ENCODE measurements around the gene NDUFS1.
"Not testable (repeated sequence)": the region's sequence is repeated elsewhere in the genome, so short reads cannot be mapped to it uniquely, and the experiment has no call there.

- not testable (repeated sequence) for TF ChIP-seq CTCF (IDR thresholded peaks at IDR 0.05); POLR2AphosphoS5 (IDR thresholded peaks at IDR 0.05; ENCODE audit: low read depth, low read length); TCF7L2 (IDR thresholded peaks at IDR 0.05; ENCODE audit: low read depth, low read length)
- TF ChIP-seq, protein P1, sequence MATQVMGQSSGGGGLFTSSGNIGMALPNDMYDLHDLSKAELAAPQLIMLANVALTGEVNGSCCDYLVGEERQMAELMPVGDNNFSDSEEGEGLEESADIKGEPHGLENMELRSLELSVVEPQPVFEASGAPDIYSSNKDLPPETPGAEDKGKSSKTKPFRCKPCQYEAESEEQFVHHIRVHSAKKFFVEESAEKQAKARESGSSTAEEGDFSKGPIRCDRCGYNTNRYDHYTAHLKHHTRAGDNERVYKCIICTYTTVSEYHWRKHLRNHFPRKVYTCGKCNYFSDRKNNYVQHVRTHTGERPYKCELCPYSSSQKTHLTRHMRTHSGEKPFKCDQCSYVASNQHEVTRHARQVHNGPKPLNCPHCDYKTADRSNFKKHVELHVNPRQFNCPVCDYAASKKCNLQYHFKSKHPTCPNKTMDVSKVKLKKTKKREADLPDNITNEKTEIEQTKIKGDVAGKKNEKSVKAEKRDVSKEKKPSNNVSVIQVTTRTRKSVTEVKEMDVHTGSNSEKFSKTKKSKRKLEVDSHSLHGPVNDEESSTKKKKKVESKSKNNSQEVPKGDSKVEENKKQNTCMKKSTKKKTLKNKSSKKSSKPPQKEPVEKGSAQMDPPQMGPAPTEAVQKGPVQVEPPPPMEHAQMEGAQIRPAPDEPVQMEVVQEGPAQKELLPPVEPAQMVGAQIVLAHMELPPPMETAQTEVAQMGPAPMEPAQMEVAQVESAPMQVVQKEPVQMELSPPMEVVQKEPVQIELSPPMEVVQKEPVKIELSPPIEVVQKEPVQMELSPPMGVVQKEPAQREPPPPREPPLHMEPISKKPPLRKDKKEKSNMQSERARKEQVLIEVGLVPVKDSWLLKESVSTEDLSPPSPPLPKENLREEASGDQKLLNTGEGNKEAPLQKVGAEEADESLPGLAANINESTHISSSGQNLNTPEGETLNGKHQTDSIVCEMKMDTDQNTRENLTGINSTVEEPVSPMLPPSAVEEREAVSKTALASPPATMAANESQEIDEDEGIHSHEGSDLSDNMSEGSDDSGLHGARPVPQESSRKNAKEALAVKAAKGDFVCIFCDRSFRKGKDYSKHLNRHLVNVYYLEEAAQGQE (IDR thresholded peaks at IDR 0.05; ENCODE audit: insufficient read depth in 1 of 2, low read depth in 2 of 2, low read length in 1 of 2): not testable (repeated sequence)
Observed at GRCh38 chr2:206181526-206181925, 22.3 kb upstream of the NDUFS1 start.

Measured in Panc1 (cell line).